Measurements from ENCODE around the gene REM2.
A peak's percentile ranks its signal among the peaks of the same experiment; 100 is the strongest.

Gene REM2

DNA sequence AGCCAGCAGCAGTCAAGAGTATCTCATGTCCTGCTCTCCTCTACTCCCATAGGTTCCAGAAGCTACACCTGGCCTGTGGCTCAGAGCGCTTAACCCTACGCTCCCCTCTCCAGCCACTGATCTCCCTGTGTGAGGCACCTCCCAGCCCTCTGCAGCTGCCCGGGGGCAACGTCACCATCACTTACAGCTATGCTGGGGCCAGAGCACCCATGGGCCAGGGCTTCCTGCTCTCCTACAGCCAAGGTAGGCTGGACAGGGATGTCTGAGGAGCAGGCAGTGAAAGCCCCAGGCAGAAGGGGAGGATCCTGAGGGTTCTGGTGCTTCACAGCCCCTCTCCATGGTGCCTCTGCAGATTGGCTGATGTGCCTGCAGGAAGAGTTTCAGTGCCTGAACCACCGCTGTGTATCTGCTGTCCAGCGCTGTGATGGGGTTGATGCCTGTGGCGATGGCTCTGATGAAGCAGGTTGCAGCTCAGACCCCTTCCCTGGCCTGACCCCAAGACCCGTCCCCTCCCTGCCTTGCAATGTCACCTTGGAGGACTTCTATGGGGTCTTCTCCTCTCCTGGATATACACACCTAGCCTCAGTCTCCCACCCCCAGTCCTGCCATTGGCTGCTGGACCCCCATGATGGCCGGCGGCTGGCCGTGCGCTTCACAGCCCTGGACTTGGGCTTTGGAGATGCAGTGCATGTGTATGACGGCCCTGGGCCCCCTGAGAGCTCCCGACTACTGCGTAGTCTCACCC, 7.8 kb upstream of the REM2 start:
- peaks cover 0 to 40% (median 31%) of the 10 kb centered on the region in 4 donors for H3K4me1 ChIP-seq
- intact Hi-C loops (cut with DNase I; ENCODE audit: low total_unique reads): no loop called here
- H3K36me3 ChIP-seq: peaks cover 55 to 64% (median 56%) of the 10 kb centered on the region in 3 donors
- no peak overlapping the region for H3K4me3 ChIP-seq
- no peak overlapping the region for H3K27ac ChIP-seq
- peak in 1 of 2 donors; percentile 64 for DNase-seq
- no peaks in the 10 kb centered on the region for H3K27me3 ChIP-seq
- TF ChIP-seq, protein P1, sequence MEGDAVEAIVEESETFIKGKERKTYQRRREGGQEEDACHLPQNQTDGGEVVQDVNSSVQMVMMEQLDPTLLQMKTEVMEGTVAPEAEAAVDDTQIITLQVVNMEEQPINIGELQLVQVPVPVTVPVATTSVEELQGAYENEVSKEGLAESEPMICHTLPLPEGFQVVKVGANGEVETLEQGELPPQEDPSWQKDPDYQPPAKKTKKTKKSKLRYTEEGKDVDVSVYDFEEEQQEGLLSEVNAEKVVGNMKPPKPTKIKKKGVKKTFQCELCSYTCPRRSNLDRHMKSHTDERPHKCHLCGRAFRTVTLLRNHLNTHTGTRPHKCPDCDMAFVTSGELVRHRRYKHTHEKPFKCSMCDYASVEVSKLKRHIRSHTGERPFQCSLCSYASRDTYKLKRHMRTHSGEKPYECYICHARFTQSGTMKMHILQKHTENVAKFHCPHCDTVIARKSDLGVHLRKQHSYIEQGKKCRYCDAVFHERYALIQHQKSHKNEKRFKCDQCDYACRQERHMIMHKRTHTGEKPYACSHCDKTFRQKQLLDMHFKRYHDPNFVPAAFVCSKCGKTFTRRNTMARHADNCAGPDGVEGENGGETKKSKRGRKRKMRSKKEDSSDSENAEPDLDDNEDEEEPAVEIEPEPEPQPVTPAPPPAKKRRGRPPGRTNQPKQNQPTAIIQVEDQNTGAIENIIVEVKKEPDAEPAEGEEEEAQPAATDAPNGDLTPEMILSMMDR (IDR thresholded peaks at IDR 0.05): no peak
- no peaks in the 10 kb centered on the region for H3K9me3 ChIP-seq

DNA sequence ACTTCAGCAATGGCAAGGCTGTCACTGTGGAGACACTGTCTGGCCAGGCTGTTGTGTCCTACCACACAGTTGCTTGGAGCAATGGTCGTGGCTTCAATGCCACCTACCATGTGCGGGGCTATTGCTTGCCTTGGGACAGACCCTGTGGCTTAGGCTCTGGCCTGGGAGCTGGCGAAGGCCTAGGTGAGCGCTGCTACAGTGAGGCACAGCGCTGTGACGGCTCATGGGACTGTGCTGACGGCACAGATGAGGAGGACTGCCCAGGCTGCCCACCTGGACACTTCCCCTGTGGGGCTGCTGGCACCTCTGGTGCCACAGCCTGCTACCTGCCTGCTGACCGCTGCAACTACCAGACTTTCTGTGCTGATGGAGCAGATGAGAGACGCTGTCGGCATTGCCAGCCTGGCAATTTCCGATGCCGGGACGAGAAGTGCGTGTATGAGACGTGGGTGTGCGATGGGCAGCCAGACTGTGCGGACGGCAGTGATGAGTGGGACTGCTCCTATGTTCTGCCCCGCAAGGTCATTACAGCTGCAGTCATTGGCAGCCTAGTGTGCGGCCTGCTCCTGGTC, 7.2 kb upstream of the REM2 start:
- DNase-seq: no peak
- Histone ChIP-seq H3K9me3 (no peaks in the 10 kb centered on the region), H3K36me3 (peaks cover 55 to 64% (median 56%) of the 10 kb centered on the region in 3 donors), H3K4me1 (peaks cover 0 to 35% (median 25%) of the 10 kb centered on the region in 4 donors), H3K27me3 (no peaks in the 10 kb centered on the region), H3K4me3 (no peak overlapping the region), H3K27ac (no peak overlapping the region)
- intact Hi-C loops (cut with DNase I; ENCODE audit: low total_unique reads): no loop called here
- TF ChIP-seq, protein P1 (IDR thresholded peaks at IDR 0.05): no peak

DNA sequence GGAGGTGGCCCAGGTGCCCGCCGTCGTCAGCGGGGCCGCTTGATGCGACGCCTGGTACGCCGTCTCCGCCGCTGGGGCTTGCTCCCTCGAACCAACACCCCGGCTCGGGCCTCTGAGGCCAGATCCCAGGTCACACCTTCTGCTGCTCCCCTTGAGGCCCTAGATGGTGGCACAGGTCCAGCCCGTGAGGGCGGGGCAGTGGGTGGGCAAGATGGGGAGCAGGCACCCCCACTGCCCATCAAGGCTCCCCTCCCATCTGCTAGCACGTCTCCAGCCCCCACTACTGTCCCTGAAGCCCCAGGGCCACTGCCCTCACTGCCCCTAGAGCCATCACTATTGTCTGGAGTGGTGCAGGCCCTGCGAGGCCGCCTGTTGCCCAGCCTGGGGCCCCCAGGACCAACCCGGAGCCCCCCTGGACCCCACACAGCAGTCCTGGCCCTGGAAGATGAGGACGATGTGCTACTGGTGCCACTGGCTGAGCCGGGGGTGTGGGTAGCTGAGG, 6.0 kb upstream of the REM2 start:
- H3K27me3 ChIP-seq: no peaks in the 10 kb centered on the region
- H3K36me3 ChIP-seq: peaks cover 55 to 64% (median 56%) of the 10 kb centered on the region in 3 donors
- no peak overlapping the region for H3K27ac ChIP-seq
- no peak overlapping the region for H3K4me3 ChIP-seq
- peaks cover 0 to 35% (median 24%) of the 10 kb centered on the region in 4 donors for H3K4me1 ChIP-seq
- no peaks in the 10 kb centered on the region for H3K9me3 ChIP-seq
- TF ChIP-seq, protein P1 (IDR thresholded peaks at IDR 0.05): no peak
- intact Hi-C loops (cut with DNase I; ENCODE audit: low total_unique reads): no loop called here
- DNase-seq: no peak

DNA sequence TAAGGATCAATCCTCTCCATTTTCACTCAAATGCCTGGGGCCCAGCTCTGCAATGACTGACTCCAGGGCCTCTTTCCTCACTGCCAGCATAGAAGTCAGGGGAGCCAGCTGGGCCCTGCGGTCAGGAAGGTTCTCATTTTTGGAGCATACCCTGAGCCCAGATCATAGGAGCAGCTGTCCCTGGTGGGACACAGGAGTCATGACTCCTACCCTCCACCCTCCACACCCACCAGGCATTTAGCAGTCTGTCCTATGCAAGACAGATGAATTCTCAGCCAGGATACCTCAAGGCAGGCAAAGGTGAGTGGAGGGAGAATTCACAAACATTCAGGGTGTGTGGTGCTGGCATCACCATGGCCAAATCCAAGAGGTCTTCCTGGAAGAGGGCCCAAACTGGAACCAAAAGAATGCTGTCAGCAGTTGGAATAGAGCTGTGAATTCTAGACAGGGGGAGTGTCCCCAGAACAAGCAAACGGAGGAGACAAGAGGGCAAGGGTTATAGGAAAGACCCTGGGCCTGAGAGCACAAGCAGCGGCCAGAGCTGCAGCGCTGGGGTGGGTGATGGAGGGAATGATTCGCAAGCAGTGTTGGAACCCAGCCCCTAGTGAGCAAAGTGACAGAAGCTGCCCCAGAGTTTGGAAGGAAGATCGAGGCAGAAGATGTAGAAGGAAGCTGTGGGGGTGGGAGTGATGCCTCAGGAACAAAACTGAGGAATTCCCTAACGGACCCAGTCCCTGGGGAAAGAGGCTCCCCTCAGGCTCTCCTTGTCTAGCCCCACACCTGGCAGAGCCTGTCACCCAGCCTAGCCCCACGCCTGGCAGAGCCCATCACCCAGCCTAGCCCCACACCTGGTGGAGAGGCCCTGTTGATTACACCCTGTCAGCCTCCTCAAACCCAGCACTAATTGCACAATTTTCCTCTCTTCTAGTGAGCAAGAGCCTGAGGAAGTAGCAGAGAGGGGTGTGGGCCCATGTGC, 4.5 kb upstream of the REM2 start:
- peaks cover 0 to 36% (median 17%) of the 10 kb centered on the region in 4 donors for H3K4me1 ChIP-seq
- intact Hi-C loops (cut with DNase I; ENCODE audit: low total_unique reads): no loop called here
- peaks cover 50 to 58% (median 52%) of the 10 kb centered on the region in 3 donors for H3K36me3 ChIP-seq
- H3K27ac ChIP-seq: no peak overlapping the region
- DNase-seq: peak in 1 of 2 donors; percentile 51
- TF ChIP-seq, protein P1 (IDR thresholded peaks at IDR 0.05): no peak
- no peak overlapping the region for H3K4me3 ChIP-seq
- H3K9me3 ChIP-seq: no peaks in the 10 kb centered on the region
- no peaks in the 10 kb centered on the region for H3K27me3 ChIP-seq

DNA sequence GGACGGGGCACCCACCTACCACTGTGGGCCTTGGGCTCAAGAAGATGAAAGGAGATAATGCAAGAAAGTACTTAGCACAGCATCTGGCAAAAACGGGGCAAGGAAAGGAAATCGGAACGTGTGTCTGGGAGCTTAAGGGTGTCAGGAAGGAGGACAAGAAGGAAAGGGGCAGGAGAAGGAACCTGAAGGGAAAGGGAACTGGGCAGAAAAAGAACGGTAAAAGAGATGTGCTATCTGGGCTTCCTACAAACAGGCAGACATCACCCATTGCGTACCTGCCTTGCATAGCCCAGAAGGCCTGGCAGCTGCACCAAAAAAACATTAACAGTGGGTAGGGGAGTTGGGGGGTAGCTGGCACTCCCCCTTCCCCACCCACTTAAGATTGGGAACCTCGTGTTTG, 958 bp upstream of the REM2 start:
- H3K36me3 ChIP-seq: peaks cover 15 to 23% (median 17%) of the 10 kb centered on the region in 3 donors

More for the DNA sequence above, 958 bp upstream of the REM2 start:
- Histone ChIP-seq H3K27me3 (no peaks in the 10 kb centered on the region), H3K4me1 (peaks cover 0 to 20% (median 7%) of the 10 kb centered on the region in 4 donors), H3K9me3 (no peaks in the 10 kb centered on the region), H3K27ac (no peak overlapping the region), H3K4me3 (no peak overlapping the region)
- TF ChIP-seq, protein P1 (IDR thresholded peaks at IDR 0.05): no peak
- intact Hi-C loops (cut with DNase I; ENCODE audit: low total_unique reads): no loop called here
- peak in 1 of 2 donors; percentile 34 for DNase-seq
